Measurements from ENCODE around the gene LYAR.

LYAR gene

DNA sequence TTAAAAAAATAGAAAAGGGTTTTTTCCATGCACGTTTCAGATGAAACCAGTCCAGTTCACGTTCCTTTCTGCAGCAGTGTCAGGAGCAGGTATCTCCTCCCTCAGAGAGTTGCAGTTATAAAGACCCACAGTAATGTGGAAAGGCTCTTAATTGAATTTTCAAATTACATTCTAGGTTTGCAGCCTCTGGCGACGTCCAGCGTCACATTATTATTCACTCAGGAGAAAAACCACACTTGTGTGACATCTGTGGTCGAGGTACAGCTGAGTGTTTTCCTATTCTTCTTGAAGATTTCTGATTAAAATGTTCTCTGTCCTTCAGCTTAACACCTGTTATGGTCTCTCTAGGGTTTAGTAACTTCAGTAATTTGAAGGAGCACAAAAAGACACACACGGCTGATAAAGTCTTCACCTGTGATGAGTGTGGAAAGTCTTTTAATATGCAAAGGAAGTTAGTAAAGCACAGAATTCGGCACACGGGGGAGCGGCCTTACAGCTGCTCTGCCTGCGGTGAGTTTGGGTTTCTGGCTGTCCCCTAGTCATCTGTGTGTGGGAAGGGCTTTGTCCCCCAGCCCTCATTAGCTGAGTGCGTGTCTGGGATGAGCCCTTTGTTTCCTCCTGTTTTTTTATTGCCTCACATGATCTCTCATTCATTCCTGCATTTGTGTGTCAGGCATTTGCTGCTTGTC, 25.7 kb upstream of the LYAR start:
- DNase-seq: no peak

DNA sequence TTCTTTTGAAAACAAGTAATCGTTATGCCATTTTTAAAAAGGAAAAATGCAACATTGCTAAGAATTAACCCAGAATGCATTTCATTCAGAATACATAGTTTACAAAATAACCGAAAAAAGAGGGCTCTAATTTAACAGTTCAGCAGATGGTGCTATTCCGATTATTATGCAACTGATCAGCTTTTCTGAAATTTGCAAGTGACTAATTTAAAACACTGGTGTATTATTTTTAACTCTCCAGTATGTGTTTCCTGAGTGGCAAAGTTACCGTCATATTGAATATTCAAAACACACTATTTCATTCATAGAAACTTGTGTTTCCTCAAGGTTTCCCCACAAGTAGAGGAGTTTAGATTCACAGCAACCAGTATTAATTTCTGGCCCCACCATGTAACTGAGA, 21.2 kb upstream of the LYAR start:
- DNase-seq: no peak

DNA sequence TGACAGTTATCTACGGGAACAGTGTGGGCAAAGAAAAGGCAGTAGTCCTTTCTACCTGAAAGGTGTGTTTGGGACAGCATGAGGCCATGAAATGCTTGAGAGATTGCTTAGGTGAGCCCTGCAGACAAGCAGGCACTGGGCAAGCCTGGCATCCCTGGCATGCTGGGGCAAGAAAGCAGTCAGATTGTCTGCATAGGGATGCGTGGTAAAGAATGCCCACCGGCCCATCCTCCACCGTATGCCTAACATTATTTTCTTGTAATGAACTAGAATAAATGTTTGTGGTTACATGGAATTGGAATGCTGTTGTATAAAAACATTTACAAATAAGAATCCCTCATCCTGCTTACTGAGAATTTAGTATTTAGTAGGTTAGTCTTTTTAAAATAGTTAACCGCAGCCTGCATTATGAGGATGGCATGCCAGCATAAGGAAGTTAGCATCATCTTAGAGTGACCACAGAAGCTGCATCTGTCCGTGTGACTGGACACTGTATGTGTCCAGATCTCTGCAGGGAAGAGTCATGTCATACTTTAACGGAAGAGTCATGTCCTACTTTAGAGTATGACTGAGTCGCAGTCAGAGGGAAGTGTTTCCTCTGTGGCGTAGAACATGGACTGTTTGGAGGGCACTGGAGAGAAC, 19.0 kb upstream of the LYAR start:
- DNase-seq: no peak

DNA sequence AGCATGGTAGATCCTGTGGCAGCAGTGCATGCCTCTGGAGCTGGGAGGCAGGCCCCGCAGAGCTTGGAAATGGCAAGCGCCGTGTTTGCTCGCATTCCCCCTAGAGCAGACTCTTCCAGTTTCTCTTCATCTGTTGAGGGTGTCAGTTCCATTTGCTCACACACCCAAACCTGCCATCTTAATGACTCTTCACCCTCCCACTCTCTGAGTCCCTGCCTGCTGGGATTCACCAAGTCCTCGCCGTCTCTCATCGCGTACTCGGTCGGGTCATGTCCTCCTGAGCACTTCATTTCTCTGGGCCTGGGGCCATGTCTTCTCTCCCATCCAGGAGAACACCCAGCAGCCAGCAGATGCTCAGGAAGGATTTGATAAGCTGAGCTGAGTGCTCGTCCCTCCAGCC, 17.0 kb upstream of the LYAR start:
- no peak for DNase-seq

DNA sequence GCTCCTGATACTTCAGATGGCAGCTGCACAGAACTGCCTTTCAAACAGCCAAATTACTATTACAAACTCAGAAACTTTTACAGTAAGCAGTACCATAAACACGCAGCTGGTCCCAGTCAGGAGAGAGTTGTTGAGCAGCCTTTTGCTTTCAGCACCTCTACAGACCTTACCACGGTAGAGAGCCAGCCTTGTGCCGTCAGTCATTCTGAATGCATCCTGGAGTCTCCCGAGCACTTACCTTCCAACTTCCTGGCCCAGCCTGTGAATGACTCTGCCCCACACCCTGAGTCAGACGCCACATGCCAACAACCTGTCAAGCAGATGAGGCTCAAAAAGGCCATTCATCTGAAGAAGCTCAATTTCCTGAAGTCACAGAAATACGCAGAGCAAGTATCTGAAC, 12.5 kb upstream of the LYAR start:
- DNase-seq: no peak

DNA sequence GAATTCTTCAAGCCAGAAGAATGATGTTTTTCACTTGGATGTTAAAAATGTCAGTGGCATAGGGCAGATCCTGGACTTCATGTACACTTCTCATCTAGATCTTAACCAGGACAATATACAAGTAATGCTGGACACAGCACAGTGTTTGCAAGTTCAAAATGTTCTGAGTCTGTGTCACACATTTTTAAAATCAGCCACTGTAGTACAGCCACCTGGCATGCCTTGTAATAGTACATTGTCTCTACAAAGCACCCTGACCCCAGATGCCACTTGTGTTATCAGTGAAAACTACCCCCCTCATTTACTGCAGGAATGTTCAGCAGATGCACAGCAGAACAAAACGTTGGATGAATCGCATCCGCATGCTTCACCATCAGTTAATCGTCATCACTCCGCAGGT, 12.0 kb upstream of the LYAR start:
- DNase-seq: no peak

DNA sequence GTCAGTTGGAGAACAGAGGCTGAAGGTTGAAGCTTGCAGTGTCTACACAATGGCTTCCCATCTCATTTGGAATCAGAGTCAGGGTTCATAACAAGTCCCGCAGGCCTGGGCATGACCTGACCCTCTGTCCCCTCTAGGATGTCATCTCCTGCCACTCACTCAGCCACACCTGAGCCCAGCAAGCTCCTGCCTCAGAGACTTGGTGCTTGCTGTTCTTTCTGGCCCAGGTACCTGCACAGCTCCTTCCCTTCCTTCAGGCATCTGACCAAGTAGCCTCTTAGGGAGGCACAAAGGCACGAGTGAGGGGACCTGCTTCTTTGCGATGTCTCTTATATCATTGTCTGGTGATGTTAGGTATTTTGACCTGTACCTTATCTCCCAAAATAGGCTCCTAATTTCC, 9.1 kb upstream of the LYAR start:
- DNase-seq: no peak

DNA sequence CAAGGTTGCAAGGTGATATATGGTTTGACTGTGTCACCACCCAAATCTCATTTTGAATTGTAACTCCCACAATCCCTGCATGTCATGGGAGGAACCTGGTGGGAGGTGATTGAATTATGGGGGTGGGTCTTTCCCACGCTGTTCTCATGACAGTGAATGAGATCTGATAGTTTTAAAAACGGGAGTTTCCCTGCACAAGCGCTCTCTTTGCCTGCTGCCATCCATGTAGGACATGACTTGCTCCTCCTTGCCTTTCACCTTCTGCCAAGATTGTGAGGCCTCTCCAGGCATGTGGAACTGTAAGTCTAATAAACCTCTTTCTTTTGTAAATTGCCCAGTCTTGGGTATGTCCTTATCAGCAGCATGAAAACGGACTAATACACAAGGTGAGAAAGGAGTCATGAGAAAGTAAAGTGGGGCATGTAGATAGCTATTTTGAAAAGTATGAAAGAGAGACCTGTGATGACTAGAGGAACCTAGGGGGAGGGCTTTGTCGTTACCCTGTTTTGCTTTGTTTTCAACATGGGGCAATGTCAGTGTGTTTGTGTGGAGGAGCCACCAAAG, 6.4 kb upstream of the LYAR start:
- DNase-seq: no peak

DNA sequence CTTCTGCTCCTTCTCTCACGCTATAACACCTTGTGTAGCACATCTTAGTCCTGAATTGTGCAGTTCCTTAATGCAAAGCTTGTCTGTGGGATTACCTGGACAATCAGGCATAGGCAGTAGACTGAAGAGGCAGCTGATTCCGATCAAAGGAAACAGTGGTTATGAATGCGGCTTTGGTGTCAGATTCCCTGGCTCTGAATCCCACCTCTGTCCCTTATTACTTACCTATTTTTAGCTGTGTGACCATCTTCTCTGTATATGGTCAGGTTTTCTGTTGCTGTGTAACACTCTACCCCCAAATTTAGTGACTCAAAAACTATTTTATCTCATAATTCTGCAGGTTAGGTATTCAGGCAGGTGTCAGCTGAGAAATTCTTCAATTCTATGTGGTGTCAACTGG, 3.3 kb upstream of the LYAR start:
- DNase-seq: no peak

DNA sequence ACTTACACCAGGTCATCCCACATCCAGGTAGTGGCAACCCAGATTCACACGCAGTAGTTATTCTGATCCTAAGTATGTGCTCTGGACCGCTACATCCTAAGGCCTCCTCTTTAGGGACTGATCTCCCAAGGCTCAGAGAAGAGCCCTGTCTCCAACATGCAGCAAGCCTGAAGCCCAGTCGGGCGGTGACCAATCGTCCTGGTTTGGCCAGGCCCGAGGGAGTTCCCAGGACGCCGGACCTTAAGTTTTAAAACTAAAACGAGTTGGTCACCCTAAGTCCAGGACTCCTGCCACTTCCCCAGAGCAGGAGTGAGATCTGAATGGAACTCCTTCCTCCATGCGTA, 385 bp downstream of the LYAR start:
- no peak for DNase-seq

DNA sequence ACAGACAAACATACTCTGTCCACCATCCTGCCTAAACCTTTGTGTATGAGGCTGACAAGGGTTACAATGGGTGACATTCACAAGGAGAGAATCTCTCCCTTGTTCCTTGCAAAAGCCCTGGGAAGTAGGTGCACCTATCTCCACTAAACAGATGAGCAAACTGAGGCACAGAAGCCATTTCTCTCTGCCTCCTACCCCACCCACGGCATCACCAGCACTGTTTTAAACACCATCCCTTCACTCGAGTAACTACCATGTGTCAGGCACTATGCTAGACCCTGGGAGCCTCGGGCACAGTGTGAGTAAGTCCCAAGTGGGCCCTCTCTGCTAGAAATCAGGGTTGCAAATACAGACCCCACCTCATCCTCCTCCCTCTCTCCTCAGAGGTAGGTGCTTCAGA, 899 bp downstream of the LYAR start:
- DNase-seq: no peak

DNA sequence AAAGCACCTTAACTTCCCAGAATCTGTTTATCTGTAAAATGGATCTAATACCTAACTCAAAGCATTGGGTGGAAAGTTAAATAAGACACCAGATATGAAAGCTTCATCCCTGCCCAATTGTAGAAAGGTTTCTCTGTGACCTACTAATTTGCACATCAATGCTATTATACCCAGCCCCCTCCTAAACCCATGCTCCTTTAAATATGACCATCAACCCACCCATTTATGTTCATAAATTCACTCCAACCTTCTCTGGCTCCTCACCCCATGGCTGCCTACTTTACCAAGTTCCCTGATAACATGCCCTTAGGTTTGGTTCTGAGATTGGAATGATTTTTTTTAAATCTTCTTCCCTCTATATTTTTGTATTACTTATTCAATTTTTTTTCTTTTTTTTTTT, 1.9 kb downstream of the LYAR start:
- DNase-seq: no peak

DNA sequence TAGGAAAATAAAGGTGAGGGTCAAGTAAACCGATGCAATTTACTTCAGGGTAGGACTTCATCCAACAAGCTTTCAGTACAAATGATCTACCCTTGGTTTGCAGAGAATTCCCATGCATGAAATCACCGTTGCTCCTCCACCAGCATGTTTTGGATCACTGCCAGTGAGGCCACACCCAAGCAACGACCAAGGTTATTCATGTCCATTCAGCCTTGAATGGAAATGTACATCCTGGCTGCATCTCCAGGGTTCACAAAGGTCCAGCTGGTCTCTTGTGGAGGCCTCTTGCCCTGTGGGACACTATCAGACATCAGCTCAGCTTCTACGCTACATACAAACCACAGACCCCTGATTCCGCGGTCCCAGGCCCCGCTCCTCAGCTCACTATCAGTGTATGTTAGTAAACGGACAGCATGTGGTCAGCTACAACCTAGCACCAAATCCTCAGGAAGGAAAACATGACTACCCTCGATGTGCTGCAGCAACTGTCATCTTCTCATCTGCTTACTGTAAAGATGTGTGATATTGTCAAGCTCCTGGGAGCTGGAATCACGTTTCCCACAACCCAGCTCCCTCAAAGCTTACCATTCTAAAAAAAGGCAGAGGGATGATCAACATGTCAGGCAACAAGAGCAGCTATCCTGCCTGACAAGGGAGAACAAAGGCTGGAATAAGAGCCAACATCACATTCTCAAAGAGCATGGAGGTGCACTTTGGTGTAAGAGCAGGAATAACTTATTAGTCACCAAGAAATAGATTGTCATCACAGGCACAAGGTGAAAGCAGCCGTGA, 4.9 kb downstream of the LYAR start:
- no peak for DNase-seq

DNA sequence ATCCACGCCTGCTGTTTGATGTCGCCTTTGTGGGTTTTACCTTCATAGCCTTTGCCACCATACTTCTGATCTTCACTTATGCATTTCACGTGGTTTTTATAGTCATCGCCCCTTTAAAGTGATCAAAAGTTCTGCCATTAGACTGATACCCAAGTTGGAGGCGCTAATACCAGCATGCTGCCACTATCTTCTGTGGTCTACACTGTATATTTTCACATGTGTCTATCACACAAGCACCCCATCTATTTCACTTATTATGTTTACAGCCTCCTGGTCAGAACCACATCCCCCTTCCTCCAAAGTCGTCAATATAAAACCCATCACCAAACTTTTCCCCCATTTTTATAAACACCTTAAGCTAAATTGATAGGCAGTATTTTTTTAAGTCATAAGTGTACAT, 8.2 kb downstream of the LYAR start:
- DNase-seq: no peak

DNA sequence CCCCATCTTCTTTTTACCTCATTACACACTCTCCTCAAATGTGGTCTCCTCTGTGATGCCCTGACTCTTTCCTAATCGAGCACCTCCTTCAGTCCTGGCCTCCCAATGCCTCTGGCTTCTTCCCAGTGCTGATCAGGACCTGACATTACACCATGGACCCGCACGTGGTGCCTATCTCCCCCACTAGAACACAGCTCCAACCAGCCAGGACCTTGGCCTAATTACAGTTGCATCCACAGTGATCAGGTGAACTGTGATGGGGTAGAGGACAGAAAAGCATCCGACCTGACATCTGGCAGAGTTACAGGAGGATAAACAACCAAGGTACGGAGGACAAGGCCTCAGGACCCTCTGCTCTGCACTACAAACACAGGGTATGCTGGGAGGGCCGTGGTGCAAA, 12.4 kb downstream of the LYAR start:
- no peak for DNase-seq

DNA sequence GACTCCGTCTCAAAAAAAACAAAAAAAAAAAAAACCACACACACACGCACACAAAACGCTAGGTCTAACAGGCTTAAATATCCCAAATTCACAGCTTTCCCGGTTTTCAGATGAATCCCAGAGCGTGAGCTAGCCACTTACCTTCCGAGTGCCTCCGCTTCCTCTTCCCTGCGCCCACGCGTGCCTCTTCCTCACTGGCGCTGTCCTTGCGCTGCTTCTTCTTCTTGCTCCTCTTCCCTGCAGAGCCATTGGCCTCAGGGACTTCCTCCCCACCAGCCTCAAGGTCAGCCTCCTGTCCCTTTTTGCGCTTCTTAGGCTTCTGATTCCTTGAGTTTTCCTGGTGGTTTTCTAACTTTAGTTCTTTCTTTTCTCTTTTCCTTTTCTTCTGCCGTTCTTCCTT, 15.7 kb downstream of the LYAR start:
- no peak for DNase-seq

DNA sequence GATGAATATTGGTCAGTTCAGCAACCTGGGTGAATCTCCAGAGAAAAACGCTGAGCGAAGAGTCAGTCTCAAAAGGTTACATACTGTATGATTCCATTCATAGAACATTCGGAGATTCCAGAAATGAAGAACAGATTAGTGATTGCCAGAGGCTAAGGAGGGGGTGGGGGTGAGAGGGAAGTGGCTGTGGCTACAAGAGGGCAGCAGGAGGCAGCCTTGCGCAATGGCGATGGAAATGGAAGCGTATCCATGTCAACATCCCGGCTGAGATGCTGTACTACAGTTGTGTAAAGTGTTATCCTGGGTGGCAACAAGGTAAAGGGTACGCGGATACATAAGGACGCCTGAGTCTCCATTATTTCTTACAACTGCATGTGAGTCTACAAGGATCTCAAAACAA, 18.0 kb downstream of the LYAR start:
- DNase-seq: no peak

DNA sequence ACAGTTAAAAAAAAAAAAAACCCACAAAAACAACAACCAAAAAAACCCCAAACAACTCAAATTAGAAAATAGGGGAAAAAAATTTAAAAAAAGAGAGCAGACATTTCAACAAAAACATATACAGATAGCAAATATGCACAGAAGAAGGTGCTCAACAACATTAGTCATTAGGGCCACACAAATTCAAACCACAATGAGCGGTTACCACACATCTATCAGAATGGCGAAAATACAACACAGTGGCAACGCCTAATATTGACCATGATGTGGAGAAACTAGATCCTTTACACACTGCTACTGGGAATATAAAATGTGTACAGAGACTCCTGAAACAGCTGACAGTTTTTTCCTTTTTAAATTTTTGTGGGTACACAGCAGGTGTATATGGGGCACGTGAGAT, 19.4 kb downstream of the LYAR start:
- DNase-seq: no peak

DNA sequence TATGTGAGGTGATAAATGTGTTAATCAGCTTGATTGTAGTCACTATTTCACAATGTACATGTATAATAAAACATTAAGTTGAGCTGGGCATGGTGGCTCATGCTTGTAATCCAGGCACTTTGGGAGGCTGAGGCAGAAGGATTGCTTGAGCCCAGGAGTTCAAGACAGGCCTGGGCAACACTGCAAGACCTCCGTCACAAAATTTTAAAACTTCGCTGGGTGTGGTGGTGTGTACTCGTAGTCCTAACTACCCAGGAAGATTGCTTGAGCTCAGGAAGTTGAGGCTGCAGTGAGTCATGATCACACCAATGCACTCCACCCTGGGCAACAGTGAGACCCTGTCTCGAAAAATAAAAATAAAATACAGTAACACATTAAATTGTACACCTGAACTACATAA, 20.1 kb downstream of the LYAR start:
- DNase-seq: no peak

DNA sequence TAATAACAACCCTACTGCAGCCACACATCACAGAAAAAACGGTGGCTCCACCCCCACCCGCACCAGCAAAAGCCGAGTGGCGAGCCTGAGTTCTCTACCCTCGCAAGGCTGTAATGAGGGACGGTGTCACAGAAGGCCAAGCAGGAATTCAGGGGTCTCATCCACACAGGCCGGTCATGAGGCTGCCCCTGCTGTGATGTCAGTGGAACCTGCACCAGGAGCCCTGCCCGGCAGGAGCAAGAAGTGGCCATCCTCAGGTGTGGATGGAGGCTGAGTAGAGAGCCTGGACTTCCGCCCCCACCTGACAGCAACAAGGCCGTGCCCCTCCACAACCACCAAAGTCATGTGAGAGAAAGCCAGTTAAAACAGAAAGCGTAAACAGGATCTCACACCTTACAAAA, 20.6 kb downstream of the LYAR start:
- DNase-seq: no peak

DNA sequence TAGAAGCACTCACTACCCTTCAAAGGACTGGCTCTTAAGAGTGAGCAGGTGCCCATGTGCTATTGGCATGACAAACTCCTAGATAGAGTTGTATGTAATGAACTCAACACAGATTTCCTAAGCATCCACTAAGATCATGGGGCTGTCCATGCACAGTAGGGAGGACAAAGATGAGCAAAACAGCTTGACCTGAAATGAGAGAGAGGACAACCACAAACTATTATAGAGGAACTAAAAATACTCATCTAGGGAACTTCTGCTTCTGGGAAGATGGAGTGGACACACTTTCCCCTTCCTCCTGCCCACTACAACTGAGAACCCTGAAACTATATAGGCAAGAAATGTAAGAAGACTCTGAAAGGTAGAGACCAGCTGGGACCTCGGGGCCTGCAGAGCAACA, 21.2 kb downstream of the LYAR start:
- DNase-seq: no peak

DNA sequence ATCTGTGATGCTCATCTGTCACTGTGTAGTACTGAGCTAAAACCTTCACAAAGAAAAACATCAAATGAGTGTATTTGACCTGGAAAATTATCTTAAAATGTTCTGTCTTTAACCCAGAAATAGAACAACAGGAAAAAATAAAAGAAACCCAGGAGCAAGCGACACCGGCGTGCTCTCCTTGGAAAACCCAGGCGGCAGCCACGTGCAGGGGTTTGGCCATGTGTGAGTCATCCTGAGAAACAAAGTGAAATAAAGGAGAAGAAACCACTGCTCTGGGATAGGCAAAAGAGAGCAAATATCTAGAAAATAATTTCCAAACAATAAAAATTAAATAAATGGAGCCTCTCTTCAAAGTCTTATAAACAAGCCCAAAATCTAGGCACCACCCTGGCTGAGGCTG, 22.0 kb downstream of the LYAR start:
- DNase-seq: no peak

DNA sequence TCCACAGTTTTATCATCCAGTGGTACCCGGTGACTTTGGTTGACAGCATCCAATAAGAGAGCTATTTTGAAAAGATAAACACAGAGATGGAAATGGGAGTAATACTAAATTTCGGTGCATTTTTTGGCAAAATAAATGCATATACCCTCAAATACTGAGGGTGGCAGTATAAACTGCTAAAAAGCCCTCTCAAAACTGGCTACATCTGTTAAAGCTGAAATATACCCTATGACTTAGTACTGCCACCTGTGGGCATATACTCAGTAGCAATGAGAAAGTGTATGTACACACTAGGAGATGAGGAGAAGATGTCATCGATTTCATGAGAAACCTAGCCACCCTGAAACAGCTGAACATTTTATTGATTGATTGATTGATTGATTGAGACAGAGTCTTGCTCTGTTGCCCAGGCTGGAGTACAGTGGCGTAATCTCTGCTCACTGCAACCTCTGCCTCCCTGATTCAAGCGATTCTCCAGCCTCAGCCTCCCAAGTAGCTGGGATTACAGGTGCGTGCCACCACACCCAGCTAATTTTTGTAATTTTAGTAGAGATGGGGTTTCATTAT, 29.7 kb downstream of the LYAR start:
- DNase-seq: no peak
